GM18861 (cell line): Measurements from ENCODE around the gene RBM47.

Experiments used
- ATAC-seq: cut with Tn5 transposase; IDR thresholded peaks from one replicate; pipeline ENCODE4 v1.9.1; 2021; ENCODE audit not compliant: unreplicated experiment

Gene RBM47

DNA sequence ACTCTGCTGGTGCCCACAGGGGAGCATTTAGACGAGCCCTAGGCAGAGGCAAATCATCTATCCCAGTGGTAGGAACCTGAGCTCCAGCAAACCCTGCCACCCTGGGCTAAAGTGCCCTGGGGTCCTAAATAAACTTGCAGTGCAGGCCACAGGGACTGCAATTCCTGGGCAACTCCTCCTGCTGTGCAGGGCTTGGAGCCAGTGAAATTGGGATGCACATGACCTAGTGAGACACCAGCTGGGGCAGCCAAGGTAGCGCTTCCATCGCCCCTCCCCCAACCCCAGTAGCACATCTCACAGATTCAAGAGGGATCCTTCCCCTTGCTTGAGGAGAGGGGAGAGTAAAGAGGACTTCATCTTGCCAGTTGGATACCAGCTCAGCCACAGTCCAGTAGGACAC, 250.4 kb downstream of the RBM47 start:
- ATAC-seq, result no peak

DNA sequence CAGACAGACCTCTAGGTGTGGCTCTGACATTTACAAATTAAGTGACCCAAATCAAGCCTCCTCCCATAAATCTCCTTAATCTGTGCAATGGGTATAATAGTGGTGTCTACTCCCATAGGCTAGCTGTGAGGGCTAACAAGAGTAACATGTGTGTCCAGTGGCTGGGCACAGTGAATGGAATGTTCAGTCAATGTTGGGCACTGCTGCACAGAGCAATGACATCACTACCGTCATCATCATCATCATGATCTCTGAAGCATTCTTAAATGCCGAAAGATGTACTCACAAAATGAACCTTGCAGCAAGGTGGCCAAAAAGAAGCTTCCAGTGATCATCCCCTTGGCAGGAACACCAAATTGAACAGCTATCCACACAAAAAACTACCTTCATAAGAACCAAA, 251.0 kb downstream of the RBM47 start:
- no peak for ATAC-seq

DNA sequence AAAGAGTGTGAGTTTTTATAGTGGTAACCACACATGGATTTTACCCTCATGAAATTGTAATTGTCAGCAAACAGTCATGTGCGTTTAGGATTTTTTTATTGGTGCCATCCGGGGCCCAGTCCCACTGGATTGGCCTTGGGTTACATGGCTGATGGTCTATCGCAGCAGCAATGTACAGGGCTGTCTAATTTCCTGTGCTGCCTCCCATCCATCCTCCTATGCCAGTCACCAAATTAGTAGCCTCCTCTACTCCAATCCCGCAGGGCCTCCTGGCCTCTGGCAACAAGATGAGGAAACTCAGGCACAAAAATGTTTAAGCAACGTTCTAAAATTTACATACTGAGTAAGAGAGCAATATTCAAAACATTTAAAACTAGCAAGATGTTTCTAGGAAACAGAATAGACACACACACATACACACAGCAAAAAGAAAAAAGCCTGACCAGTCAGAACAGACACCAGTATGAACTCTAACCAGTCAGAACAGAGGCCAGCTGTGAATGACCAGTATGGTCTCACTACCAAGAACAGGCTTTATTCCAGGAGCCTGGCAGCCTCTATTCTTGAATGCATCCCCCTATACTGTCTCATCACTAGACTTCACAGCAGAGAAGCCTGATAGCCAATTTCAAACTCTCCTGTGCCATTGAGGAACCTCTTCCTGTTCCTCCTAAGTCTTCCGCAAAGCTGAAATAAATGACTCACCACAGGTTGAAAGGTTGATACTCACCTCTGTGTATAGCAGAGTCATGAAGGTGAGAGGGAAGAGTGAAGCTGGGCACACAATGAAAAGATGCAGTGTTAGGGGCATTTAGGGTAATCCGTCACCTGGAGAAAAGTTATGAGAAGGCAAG, 251.9 kb downstream of the RBM47 start:
- ATAC-seq, result no peak

DNA sequence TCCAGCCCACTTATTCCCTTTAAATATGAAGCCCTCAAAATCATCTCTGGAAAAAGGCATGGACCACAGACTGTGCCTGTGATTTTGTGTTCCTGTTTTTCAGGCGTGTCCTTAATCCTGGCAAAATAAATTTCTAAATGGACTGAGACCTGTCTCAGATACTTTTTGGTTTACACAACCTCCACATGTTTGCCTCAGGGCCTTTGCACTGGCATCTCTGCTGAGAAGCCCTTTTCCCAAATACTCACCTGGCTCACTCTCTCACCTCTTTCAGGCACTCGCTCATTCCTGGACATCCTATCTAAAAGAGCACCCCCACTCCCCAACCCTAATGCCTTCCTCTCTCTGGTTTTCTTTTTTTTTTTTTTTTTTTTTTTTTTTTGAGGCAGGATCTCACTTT, 254.0 kb downstream of the RBM47 start:
- no peak for ATAC-seq

DNA sequence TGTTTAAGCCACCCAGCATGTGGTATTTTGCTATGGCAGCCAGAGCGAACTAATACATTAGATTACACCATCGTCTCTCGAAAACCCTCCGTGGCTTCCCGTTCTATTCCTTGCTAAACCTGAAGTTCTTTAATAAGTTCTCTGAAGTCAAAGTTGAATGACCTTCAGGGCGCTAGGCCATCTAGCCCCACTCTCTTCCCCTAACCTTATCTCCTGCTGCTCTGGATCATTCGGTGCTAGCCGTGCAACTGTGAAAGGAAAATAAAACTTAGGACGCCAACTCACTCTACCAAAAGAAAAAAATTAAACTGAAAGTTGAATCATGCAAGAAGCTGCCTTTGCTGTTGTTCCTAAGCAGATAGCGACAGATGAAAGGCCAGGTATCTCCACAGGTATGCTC, 254.6 kb downstream of the RBM47 start:
- no peak for ATAC-seq

DNA sequence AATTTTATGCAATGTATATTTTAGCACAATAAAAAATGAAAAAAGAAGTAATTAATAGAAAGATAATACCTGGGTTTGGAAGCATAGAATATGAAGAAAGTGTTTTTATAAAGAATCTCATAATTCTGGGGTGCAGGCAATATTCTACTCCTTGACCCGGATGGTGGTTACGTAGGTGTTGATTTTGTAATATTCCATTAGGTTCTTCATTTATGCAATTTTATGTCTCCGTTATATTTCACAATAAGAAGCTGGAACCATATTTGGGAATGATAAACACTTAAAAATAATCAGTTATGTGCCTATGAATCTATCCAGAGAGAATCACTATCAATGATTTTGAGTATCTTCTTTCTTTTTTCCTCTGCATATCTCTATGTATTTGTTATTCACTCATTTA, 256.0 kb downstream of the RBM47 start:
- no peak for ATAC-seq
